ENCODE data around the gene ZHX3.

Gene ZHX3

GRCh38 chr20:41222703-41223102 is 94.8 kb downstream of the ZHX3 start:
- H3K27me3 Mint-ChIP-seq: no peaks in the 10 kb centered on the region
- peaks cover 10% of the 10 kb centered on the region for H3K36me3 Mint-ChIP-seq
- H3K4me3 Mint-ChIP-seq: no peak overlapping the region
- H3K4me1 Mint-ChIP-seq: no peaks in the 10 kb centered on the region
- H3K9me3 Mint-ChIP-seq: no peaks in the 10 kb centered on the region
- no peak for ATAC-seq
- H3K27ac Mint-ChIP-seq: no peak overlapping the region

GRCh38 chr20:41222296-41222695 is 95.2 kb downstream of the ZHX3 start:
- H3K36me3 Mint-ChIP-seq: peaks cover 10% of the 10 kb centered on the region
- no peaks in the 10 kb centered on the region for H3K9me3 Mint-ChIP-seq
- H3K4me3 Mint-ChIP-seq: no peak overlapping the region
- H3K4me1 Mint-ChIP-seq: no peaks in the 10 kb centered on the region
- H3K27me3 Mint-ChIP-seq: no peaks in the 10 kb centered on the region
- H3K27ac Mint-ChIP-seq: no peak overlapping the region
- no peak for ATAC-seq

GRCh38 chr20:41221614-41222218 is 95.8 kb downstream of the ZHX3 start:
- peaks cover 10% of the 10 kb centered on the region for H3K36me3 Mint-ChIP-seq
- H3K4me3 Mint-ChIP-seq: no peak overlapping the region
- no peaks in the 10 kb centered on the region for H3K9me3 Mint-ChIP-seq
- no peaks in the 10 kb centered on the region for H3K27me3 Mint-ChIP-seq
- no peaks in the 10 kb centered on the region for H3K4me1 Mint-ChIP-seq
- ATAC-seq: no peak
- H3K27ac Mint-ChIP-seq: no peak overlapping the region

DNA sequence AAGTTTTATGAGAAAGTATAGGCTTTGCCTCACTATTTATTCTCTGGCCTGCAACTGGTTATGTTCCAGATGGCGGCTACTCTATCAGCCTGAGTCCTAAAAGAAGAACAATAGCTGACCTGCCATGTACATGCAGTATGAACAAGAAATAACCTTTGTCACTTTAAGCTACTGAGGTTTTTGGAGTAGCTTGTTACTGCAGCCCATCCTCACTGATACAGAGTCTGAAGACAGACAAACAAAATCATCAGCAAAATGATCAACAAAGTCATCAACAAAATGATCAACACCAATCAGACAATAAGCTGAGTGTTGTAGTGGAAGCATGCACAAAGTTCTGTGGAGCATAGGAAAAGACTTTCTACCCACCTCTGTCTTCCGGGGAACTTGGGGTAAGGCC is 97.7 kb downstream of the ZHX3 start:
- Mint-ChIP-seq H3K4me3 (no peak overlapping the region), H3K36me3 (peaks cover 10% of the 10 kb centered on the region), H3K27me3 (no peaks in the 10 kb centered on the region), H3K4me1 (no peaks in the 10 kb centered on the region), H3K27ac (no peak overlapping the region), H3K9me3 (no peaks in the 10 kb centered on the region)
- no peak for ATAC-seq

- no peaks in the 10 kb centered on the region for H3K4me1 Mint-ChIP-seq
- H3K4me3 Mint-ChIP-seq: no peak overlapping the region
- H3K27me3 Mint-ChIP-seq: no peaks in the 10 kb centered on the region
- H3K36me3 Mint-ChIP-seq: peaks cover 10% of the 10 kb centered on the region
- H3K27ac Mint-ChIP-seq: no peak overlapping the region
- no peaks in the 10 kb centered on the region for H3K9me3 Mint-ChIP-seq
- ATAC-seq: no peak
These were observed 99.1 kb downstream of the ZHX3 start for GRCh38 chr20:41218466-41218865.

GRCh38 chr20:41217422-41217821 is 100.1 kb downstream of the ZHX3 start:
- no peak for ATAC-seq
- H3K4me1 Mint-ChIP-seq: no peaks in the 10 kb centered on the region
- H3K4me3 Mint-ChIP-seq: no peak overlapping the region
- H3K27me3 Mint-ChIP-seq: no peaks in the 10 kb centered on the region
- H3K27ac Mint-ChIP-seq: no peak overlapping the region
- no peaks in the 10 kb centered on the region for H3K9me3 Mint-ChIP-seq
- peaks cover 10% of the 10 kb centered on the region for H3K36me3 Mint-ChIP-seq

DNA sequence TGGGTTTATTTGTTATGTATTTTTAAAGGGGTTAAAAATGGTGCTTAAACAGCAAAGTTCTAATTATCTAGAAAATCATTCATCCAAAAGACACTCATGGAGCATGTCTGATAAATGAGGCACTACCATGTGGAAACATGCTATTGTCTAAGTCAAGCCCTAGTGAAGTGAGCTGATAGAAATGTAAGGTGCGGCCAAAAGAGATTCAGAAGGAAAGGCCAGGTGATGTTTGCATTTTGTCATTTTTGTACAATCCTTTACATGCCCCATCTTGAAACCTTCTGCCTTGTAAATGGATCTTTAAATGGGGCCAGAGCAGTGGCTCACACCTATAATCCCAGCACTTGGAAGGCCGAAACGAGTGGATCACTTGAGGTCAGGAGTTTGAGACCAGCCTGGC is 102.9 kb downstream of the ZHX3 start:
- Mint-ChIP-seq H3K4me1 (no peaks in the 10 kb centered on the region), H3K4me3 (no peak overlapping the region), H3K27ac (no peak overlapping the region)

GRCh38 chr20:41214202-41214601 is 103.3 kb downstream of the ZHX3 start:
- Mint-ChIP-seq H3K4me3 (no peak overlapping the region), H3K4me1 (no peaks in the 10 kb centered on the region), H3K9me3 (no peaks in the 10 kb centered on the region), H3K27ac (no peak overlapping the region), H3K27me3 (no peaks in the 10 kb centered on the region), H3K36me3 (no peaks in the 10 kb centered on the region)
- no peak for ATAC-seq

More for the DNA sequence above, 102.9 kb downstream of the ZHX3 start:
- Mint-ChIP-seq H3K36me3 (no peaks in the 10 kb centered on the region), H3K27me3 (no peaks in the 10 kb centered on the region), H3K9me3 (no peaks in the 10 kb centered on the region)
- ATAC-seq: no peak

DNA sequence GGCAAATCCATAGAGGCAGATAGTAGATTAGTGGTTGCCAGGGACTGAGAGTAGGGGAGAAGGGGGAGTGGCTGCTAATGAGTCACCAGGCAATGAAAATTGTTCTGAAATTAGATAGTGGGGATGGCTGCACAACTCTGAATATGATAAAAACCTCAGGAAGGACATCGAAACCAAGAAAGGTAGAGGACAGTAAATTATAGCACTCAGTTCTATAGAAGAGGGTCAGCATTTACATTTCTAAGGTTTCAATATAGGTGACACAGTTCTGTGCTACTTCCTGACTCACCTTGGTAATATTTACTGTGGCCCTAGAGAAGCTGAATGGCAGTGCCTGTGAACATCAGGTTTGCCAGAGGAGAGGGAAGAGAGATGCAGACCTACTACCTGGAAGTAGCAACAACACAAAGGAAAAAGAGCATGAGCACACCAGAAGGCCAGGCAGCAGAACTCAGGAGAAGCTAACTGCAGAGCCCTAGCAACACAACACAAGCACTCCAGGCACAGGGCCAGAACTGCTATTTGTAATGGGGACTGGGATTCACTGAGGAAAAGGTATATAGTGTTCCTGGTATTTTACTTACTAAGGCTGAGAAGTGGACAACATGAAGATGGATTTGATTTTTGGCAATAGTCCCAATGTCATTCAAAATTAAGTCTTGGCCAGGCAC is 104.2 kb downstream of the ZHX3 start:
- Mint-ChIP-seq H3K27me3 (no peaks in the 10 kb centered on the region), H3K4me1 (no peaks in the 10 kb centered on the region), H3K9me3 (no peaks in the 10 kb centered on the region), H3K36me3 (peaks cover under 1% of the 10 kb centered on the region), H3K4me3 (no peak overlapping the region), H3K27ac (no peak overlapping the region)
- ATAC-seq: no peak

DNA sequence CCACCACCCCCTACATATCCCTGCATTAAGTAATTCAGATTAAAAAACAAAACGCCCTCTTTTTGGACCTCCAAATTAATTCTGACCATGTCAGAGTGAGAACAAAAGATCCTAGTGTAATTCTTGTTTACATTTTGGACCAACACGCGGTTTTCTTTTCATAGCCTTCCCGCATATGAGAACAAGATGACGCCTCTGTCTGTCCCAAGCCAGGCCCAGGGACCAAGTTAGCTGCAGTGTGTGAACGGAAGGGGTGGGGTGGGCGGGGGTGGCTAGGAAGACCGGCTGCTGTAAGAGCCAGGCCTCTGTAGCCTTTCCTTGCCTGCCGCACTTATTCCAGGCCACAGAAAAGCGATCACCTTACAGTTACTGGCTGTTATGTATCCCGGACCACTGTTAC is 112.2 kb downstream of the ZHX3 start:
- Mint-ChIP-seq H3K4me1 (no peaks in the 10 kb centered on the region), H3K27me3 (no peaks in the 10 kb centered on the region), H3K36me3 (peaks cover 44% of the 10 kb centered on the region), H3K4me3 (no peak overlapping the region), H3K9me3 (no peaks in the 10 kb centered on the region), H3K27ac (no peak overlapping the region)
- no peak for ATAC-seq

DNA sequence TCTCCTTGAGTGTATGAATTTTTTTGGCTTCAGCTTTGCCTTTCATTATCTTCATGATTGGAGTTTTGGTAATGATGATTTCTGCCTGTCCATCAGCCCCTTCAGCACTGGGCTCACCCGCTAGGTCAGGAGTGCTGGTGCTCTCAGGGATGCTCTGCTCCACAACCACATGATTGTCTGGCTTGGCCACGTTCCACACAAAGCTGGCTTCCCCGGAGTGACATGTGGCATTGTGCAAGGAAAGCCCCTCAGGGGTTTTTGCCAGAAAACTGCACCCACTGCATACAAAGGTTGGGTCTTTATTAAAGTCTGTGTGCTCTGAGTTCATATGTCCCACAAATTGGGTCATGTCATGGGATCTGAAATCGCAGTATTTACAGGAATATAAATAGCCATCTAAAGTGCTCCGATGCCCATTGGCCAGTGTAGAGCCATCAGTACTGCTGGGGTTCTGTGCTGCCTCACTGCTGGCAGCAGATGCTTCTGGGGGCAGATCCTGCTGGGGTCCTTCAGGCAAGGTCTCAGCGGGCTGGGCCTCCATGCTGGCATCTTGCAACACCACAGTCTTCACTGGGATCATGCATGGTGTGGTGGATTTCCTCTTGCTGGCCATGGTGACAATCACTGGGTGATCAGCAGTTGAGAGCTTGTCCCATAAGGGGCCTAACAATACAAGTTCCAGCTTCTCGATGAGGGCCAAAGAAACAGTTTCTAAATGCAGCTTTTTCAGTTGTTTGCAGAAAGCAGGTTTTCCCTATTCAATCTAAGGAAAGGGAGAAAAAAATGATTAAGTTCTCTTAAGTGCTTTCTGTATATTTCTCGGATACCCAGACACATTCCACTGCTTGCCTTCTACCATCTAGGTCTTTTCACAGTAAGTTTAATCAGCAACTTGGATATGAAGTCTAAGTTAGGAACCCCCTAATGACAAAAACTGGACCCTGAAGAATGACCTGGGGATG is 112.9 kb downstream of the ZHX3 start:
- H3K9me3 Mint-ChIP-seq: no peaks in the 10 kb centered on the region
- H3K27me3 Mint-ChIP-seq: no peaks in the 10 kb centered on the region
- ATAC-seq: no peak
- H3K36me3 Mint-ChIP-seq: peaks cover 44% of the 10 kb centered on the region
- no peak overlapping the region for H3K27ac Mint-ChIP-seq
- H3K4me3 Mint-ChIP-seq: no peak overlapping the region
- no peaks in the 10 kb centered on the region for H3K4me1 Mint-ChIP-seq

GRCh38 chr20:41203660-41204059 is 113.9 kb downstream of the ZHX3 start:
- Mint-ChIP-seq H3K9me3 (peaks cover 6% of the 10 kb centered on the region), H3K4me1 (no peaks in the 10 kb centered on the region), H3K27me3 (no peaks in the 10 kb centered on the region), H3K4me3 (no peak overlapping the region), H3K27ac (no peak overlapping the region), H3K36me3 (peaks cover 52% of the 10 kb centered on the region)
- ATAC-seq: no peak

DNA sequence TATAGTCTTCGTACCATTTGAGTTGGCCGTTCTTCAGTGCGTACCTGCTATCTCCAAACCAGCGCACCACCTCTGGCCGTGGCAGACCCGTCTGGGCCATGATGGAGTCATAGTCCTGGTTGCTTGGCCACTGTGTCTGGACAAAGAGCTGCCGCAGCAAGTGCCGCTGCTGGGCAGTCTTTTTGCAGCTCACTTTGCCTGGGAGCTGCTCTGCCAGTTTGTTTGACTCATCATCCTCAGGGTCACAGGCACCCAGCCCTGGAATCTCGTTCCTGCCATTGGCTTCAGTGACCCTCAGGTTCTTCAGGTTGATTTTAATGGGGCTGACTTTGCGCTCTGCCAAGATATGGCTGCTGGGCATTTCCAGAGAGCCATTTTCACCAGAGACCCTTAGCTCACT is 115.1 kb downstream of the ZHX3 start:
- no peak for ATAC-seq
- H3K4me1 Mint-ChIP-seq: no peaks in the 10 kb centered on the region
- H3K27me3 Mint-ChIP-seq: no peaks in the 10 kb centered on the region
- H3K36me3 Mint-ChIP-seq: peaks cover 53% of the 10 kb centered on the region
- H3K27ac Mint-ChIP-seq: no peak overlapping the region
- peaks cover 6% of the 10 kb centered on the region for H3K9me3 Mint-ChIP-seq
- no peak overlapping the region for H3K4me3 Mint-ChIP-seq

DNA sequence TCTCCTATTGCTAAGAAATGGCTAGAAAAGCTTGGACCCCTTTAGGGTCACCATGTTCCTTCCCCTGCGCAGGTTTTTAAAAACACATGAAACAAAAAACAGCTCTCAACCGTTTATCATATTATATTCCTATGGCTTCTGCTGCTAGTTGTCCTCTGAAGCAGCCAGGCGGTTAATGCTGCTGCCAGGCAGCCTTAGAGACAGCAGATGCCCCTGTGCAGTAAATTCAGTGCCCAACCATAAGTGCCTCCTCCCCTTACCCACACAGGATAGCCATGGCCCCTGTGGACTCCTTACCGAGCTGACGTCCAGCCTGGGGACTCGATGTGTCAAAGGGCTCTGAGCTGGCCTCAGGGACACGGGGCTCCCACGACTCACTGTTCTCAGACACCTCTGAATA is 115.8 kb downstream of the ZHX3 start:
- no peak overlapping the region for H3K27ac Mint-ChIP-seq
- no peak for ATAC-seq
- no peaks in the 10 kb centered on the region for H3K27me3 Mint-ChIP-seq
- H3K4me3 Mint-ChIP-seq: no peak overlapping the region
- no peaks in the 10 kb centered on the region for H3K4me1 Mint-ChIP-seq
- H3K36me3 Mint-ChIP-seq: peaks cover 53% of the 10 kb centered on the region
- H3K9me3 Mint-ChIP-seq: peaks cover 6% of the 10 kb centered on the region

- H3K4me1 Mint-ChIP-seq: no peaks in the 10 kb centered on the region
- H3K27ac Mint-ChIP-seq: no peak overlapping the region
- H3K4me3 Mint-ChIP-seq: no peak overlapping the region
- H3K27me3 Mint-ChIP-seq: no peaks in the 10 kb centered on the region
- ATAC-seq: no peak
- H3K9me3 Mint-ChIP-seq: peaks cover 6% of the 10 kb centered on the region
- peaks cover 47% of the 10 kb centered on the region for H3K36me3 Mint-ChIP-seq
These were observed 116.9 kb downstream of the ZHX3 start for GRCh38 chr20:41200446-41201202.

Data from stimulated activated memory B cell treated with anti-CD40 and anti-IgM and Interleukin-4, amounts not matched to agents 10 μg/mL and 1 μg/mL and 100 μg/mL, for 72 hours (primary cell).